ENCODE measurements around the gene CHM. TPM values are rescaled to one million over a fixed set of nuclear protein-coding genes. Genes with fewer than 3 reads are reported as not detected.

The CHM gene
- total and polyA plus RNA-seq, 5 donors from 2014 or later: 6.1 to 15.8 (median 7.2) TPM

DNA sequence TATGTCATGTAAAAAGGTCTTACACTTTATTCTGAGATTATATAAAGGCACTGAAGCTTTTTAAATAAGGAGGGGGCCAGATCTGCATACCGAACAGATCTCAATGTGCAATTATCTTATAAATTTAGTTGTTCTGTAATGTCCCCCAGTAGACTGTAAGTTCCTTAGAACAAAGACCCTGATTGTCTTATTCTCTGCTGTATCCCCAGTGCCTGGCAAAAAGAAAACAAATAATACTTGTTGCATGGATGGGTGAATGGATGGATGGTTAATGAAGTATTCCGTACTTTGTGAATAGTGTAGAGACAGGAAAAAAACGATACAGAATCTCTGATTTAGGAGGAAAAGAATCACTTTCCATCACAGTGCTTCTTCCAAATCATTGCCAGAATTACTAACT, 141.5 kb downstream of the CHM start:
- Mint-ChIP-seq H3K9me3 (no peaks in the 10 kb centered on the region), H3K36me3 (no peaks in the 10 kb centered on the region), H3K4me1 (peaks cover 0 to 6% (median 0%) of the 10 kb centered on the region in 4 donors), H3K27me3 (no peaks in the 10 kb centered on the region), H3K4me3 (no peak overlapping the region), H3K27ac (peak overlapping the region in 1 of 3 donors; percentile 21)
- no peak for ATAC-seq (ENCODE audit: low read depth in 2 of 2)
- H3K9me3 ChIP-seq (ENCODE audit: control insufficient read depth in 2 of 2, low read length in 2 of 2): no peaks in the 10 kb centered on the region
- H3K27ac ChIP-seq (ENCODE audit: insufficient read depth, low read length, poor library complexity, severe bottlenecking): no peak overlapping the region
- no peak overlapping the region for H3K4me3 ChIP-seq (ENCODE audit: low read depth, low read length)
- no peaks in the 10 kb centered on the region for H3K27me3 ChIP-seq (ENCODE audit: control insufficient read depth, insufficient read depth, low read length)
- H3K4me1 ChIP-seq (ENCODE audit: control insufficient read depth, insufficient read depth, low read length, poor library complexity, severe bottlenecking): no peaks in the 10 kb centered on the region
- no peak for DNase-seq
- H3K36me3 ChIP-seq (ENCODE audit: control insufficient read depth, insufficient read depth, low read length): peaks cover 6% of the 10 kb centered on the region

DNA sequence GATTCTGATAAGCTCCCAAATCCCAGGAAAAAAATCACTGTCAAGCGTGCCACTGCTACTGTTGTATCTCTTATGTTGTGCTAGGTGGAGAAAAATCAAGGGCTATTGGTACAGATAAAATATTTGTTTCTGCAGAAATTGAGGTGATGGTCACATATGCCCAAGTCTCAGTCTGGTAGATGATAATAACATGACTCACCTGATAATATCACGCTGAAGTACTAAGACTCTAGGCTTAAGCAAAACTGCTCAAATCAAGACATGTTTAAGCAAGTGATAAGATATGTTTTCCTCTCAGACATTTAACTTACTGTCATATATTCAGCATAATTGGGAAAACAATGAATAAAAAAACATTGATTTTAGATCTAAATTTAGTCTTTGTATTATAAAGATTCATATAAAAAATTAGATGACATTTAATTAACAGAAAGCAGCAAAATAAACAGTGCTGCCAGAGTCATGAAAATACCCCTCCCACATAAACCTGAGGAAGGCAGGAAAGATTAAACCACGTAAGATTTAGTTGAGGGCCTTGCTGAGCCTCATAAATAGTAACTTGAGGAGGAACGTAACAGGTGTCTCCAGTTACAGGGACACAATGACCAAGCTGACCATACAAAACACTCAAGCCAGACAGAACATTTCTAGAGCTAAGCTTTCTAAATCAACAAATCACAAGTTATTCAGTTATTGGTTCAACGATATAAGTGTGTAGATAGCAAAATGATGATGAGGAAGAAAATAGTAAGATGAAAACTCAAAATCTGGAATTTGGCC, 143.5 kb downstream of the CHM start:
- DNase-seq: no peak
- Histone ChIP-seq H3K27me3 (ENCODE audit: control insufficient read depth, insufficient read depth, low read length) (no peaks in the 10 kb centered on the region), H3K27ac (ENCODE audit: insufficient read depth, low read length, poor library complexity, severe bottlenecking) (no peak overlapping the region), H3K36me3 (ENCODE audit: control insufficient read depth, insufficient read depth, low read length) (no peaks in the 10 kb centered on the region), H3K9me3 (ENCODE audit: control insufficient read depth in 2 of 2, low read length in 2 of 2) (no peaks in the 10 kb centered on the region), H3K4me3 (ENCODE audit: low read depth, low read length) (no peak overlapping the region), H3K4me1 (ENCODE audit: control insufficient read depth, insufficient read depth, low read length, poor library complexity, severe bottlenecking) (no peaks in the 10 kb centered on the region)
- H3K36me3 Mint-ChIP-seq: no peaks in the 10 kb centered on the region
- no peak overlapping the region for H3K4me3 Mint-ChIP-seq
- H3K9me3 Mint-ChIP-seq: no peaks in the 10 kb centered on the region
- ATAC-seq (ENCODE audit: low read depth in 2 of 2): no peak
- peaks cover 0 to 6% (median 0%) of the 10 kb centered on the region in 4 donors for H3K4me1 Mint-ChIP-seq
- no peaks in the 10 kb centered on the region for H3K27me3 Mint-ChIP-seq
- no peak overlapping the region for H3K27ac Mint-ChIP-seq

DNA sequence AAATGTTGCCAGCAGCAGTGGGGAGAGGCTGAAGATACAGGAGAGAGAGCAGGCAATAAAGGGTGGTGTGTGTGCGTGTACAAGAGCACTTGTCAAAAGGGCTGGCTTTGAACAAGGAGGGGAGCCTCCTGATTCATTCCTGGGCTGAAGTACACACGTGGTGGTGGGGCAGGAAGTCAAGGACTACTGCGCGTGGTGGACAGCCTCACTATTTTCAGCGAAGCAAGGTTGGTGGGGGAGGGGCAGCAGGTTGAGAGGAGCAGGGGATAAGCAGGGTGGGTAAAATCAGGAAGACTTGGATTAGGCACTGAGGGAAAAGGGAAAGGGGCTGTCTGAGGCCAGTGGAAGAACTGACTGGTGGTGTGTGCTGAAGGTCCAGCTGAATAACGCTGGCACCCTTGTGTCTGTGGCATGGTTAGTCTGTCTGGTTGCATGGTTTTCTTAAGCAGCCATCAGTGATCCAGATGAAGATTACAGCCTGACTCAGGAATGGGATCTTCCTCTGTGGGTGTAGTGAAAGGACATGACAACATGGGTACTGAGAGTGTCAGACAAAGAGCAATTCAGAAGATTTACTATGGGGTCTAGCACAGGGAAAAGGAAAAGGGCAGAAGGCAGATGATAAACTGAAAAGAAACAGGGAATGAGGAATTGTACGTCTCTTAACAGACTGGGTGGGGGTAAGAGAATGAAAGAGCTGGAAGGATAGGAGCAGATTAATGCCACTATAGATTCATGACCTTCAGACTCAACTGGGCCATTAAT, 149.8 kb downstream of the CHM start:
- no peak overlapping the region for H3K4me3 Mint-ChIP-seq
- H3K4me3 ChIP-seq (ENCODE audit: low read depth, low read length): no peak overlapping the region
- no peaks in the 10 kb centered on the region for H3K9me3 ChIP-seq (ENCODE audit: control insufficient read depth in 2 of 2, low read length in 2 of 2)
- peaks cover 0 to 4% (median 0%) of the 10 kb centered on the region in 7 donors for H3K9me3 Mint-ChIP-seq
- H3K4me1 Mint-ChIP-seq: peaks cover 0 to 3% (median 0%) of the 10 kb centered on the region in 4 donors
- no peak overlapping the region for H3K27ac ChIP-seq (ENCODE audit: insufficient read depth, low read length, poor library complexity, severe bottlenecking)
- no peaks in the 10 kb centered on the region for H3K4me1 ChIP-seq (ENCODE audit: control insufficient read depth, insufficient read depth, low read length, poor library complexity, severe bottlenecking)
- H3K36me3 Mint-ChIP-seq: peaks cover 16% of the 10 kb centered on the region
- H3K27me3 ChIP-seq (ENCODE audit: control insufficient read depth, insufficient read depth, low read length): no peaks in the 10 kb centered on the region
- peak overlapping the region in 2 of 3 donors; percentile 24 to 42 for H3K27ac Mint-ChIP-seq
- no peak for DNase-seq
- H3K27me3 Mint-ChIP-seq: no peaks in the 10 kb centered on the region
- no peak for ATAC-seq (ENCODE audit: low read depth in 2 of 2)
- peaks cover 3% of the 10 kb centered on the region for H3K36me3 ChIP-seq (ENCODE audit: control insufficient read depth, insufficient read depth, low read length)

DNA sequence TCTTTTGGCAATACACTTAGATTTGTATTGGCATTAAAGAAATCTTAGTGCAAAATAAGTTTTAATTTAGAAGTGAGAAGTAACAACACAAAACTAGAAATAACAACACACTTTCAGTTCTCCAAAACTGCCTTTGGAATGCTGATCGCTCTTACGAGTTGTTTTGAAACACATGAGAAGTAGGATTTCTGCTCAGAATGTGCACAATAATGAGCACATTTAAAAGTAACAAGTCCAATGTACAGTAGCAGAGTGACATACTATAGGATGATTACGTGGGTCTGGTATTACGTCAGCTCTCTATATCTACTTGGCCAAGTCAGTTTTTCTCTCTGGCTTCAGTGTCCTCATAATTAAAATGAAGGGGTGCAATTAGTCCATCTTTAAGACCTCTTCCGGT, 164.8 kb downstream of the CHM start:
- H3K27ac Mint-ChIP-seq: no peak overlapping the region
- Histone ChIP-seq H3K27me3 (ENCODE audit: control insufficient read depth, insufficient read depth, low read length) (no peaks in the 10 kb centered on the region), H3K36me3 (ENCODE audit: control insufficient read depth, insufficient read depth, low read length) (peaks cover 5% of the 10 kb centered on the region), H3K4me1 (ENCODE audit: control insufficient read depth, insufficient read depth, low read length, poor library complexity, severe bottlenecking) (no peaks in the 10 kb centered on the region), H3K27ac (ENCODE audit: insufficient read depth, low read length, poor library complexity, severe bottlenecking) (no peak overlapping the region), H3K9me3 (ENCODE audit: control insufficient read depth in 2 of 2, low read length in 2 of 2) (no peaks in the 10 kb centered on the region), H3K4me3 (ENCODE audit: low read depth, low read length) (no peak overlapping the region)
- H3K9me3 Mint-ChIP-seq: peaks cover 0 to 2% (median 0%) of the 10 kb centered on the region in 7 donors
- DNase-seq (no peak), ATAC-seq (ENCODE audit: low read depth in 2 of 2) (no peak)
- no peaks in the 10 kb centered on the region for H3K4me1 Mint-ChIP-seq
- no peak overlapping the region for H3K4me3 Mint-ChIP-seq
- no peaks in the 10 kb centered on the region for H3K27me3 Mint-ChIP-seq
- H3K36me3 Mint-ChIP-seq: peaks cover 5% of the 10 kb centered on the region

DNA sequence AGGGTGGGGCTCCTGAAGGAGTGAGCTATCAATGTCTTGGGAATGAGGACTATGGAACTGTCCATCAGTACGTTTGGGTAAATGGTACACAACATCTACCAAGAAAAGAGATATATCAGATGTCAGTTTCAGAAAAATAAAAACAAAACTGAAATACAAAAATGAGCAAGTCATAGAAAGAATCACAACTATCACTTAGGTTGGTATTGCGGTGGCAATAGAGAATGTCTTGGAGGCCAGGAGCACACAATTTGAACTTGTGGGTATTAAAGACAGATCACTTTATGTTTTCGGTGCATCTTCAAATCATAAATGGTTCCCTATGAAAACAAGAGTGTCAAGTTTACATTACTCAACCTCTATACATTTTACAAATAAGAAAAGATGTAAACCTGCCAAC, 176.8 kb downstream of the CHM start:
- H3K27ac Mint-ChIP-seq: no peak overlapping the region

DNA sequence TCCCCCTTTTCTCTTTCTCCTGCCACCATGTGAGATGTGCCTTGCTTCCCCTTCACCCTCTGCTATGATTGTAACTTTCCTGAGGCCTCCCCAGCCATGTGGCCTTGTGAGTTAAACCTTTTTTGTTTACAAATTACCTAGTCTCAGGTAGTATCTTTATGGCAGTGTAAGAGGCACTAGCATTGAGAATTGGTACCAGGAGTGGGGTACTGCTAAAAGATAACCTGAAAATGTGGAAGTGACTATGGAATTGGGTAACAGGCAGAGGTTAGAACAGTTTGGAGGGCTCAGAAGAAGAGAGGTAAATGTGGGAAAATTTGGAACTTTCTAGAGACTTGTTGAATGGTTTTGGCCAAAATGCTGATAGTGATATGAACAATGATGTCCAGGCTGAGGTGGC, 182.0 kb downstream of the CHM start:
- no peak overlapping the region for H3K4me3 Mint-ChIP-seq
- Histone ChIP-seq H3K27me3 (ENCODE audit: control insufficient read depth, insufficient read depth, low read length) (no peaks in the 10 kb centered on the region), H3K4me3 (ENCODE audit: low read depth, low read length) (no peak overlapping the region), H3K27ac (ENCODE audit: insufficient read depth, low read length, poor library complexity, severe bottlenecking) (no peak overlapping the region), H3K4me1 (ENCODE audit: control insufficient read depth, insufficient read depth, low read length, poor library complexity, severe bottlenecking) (no peaks in the 10 kb centered on the region), H3K36me3 (ENCODE audit: control insufficient read depth, insufficient read depth, low read length) (peaks cover 19% of the 10 kb centered on the region), H3K9me3 (ENCODE audit: control insufficient read depth in 2 of 2, low read length in 2 of 2) (no peaks in the 10 kb centered on the region)
- H3K4me1 Mint-ChIP-seq: no peaks in the 10 kb centered on the region
- H3K27ac Mint-ChIP-seq: no peak overlapping the region
- DNase-seq (no peak), ATAC-seq (ENCODE audit: low read depth in 2 of 2) (no peak)
- no peaks in the 10 kb centered on the region for H3K27me3 Mint-ChIP-seq
- peaks cover 53% of the 10 kb centered on the region for H3K36me3 Mint-ChIP-seq
- H3K9me3 Mint-ChIP-seq: peaks cover 0 to 8% (median 0%) of the 10 kb centered on the region in 7 donors

More for the DNA sequence above, 176.8 kb downstream of the CHM start:
- H3K9me3 ChIP-seq (ENCODE audit: control insufficient read depth in 2 of 2, low read length in 2 of 2): no peaks in the 10 kb centered on the region
- H3K27me3 Mint-ChIP-seq: no peaks in the 10 kb centered on the region
- H3K4me1 ChIP-seq (ENCODE audit: control insufficient read depth, insufficient read depth, low read length, poor library complexity, severe bottlenecking): no peaks in the 10 kb centered on the region
- DNase-seq: no peak
- H3K36me3 ChIP-seq (ENCODE audit: control insufficient read depth, insufficient read depth, low read length): peaks cover 10% of the 10 kb centered on the region
- H3K27ac ChIP-seq (ENCODE audit: insufficient read depth, low read length, poor library complexity, severe bottlenecking): no peak overlapping the region
- H3K27me3 ChIP-seq (ENCODE audit: control insufficient read depth, insufficient read depth, low read length): no peaks in the 10 kb centered on the region
- ATAC-seq (ENCODE audit: low read depth in 2 of 2): no peak
- H3K4me1 Mint-ChIP-seq: no peaks in the 10 kb centered on the region
- H3K4me3 ChIP-seq (ENCODE audit: low read depth, low read length): no peak overlapping the region
- H3K9me3 Mint-ChIP-seq: peaks cover 0 to 4% (median 2%) of the 10 kb centered on the region in 7 donors
- H3K4me3 Mint-ChIP-seq: no peak overlapping the region
- H3K36me3 Mint-ChIP-seq: peaks cover 38% of the 10 kb centered on the region

DNA sequence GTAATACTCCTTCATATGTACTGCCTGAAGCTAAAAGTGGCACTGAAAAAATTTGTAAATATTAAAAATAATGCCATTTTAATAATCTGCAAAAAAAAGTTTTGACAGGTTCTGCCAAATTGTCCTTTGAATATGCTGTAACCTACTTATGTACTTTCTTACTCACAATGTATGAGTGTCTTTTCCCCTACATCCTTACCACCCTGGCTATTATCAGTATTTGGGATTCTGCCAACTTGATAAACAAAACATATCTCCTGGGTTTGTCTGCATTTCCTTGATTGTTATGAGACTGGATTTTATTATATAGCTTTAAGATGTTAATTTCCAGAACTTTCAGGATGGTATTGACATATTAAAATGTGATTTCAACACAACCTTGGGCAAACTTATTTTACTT, 187.9 kb downstream of the CHM start:
- Histone ChIP-seq H3K4me3 (ENCODE audit: low read depth, low read length) (no peak overlapping the region), H3K27ac (ENCODE audit: insufficient read depth, low read length, poor library complexity, severe bottlenecking) (no peak overlapping the region), H3K27me3 (ENCODE audit: control insufficient read depth, insufficient read depth, low read length) (no peaks in the 10 kb centered on the region), H3K4me1 (ENCODE audit: control insufficient read depth, insufficient read depth, low read length, poor library complexity, severe bottlenecking) (no peaks in the 10 kb centered on the region), H3K9me3 (ENCODE audit: control insufficient read depth in 2 of 2, low read length in 2 of 2) (no peaks in the 10 kb centered on the region), H3K36me3 (ENCODE audit: control insufficient read depth, insufficient read depth, low read length) (peaks cover 2% of the 10 kb centered on the region)
- ATAC-seq (ENCODE audit: low read depth in 2 of 2) (no peak), DNase-seq (no peak)
- H3K4me3 Mint-ChIP-seq: no peak overlapping the region
- H3K27ac Mint-ChIP-seq: no peak overlapping the region
- H3K27me3 Mint-ChIP-seq: no peaks in the 10 kb centered on the region
- no peaks in the 10 kb centered on the region for H3K9me3 Mint-ChIP-seq
- no peaks in the 10 kb centered on the region for H3K4me1 Mint-ChIP-seq
- peaks cover 10% of the 10 kb centered on the region for H3K36me3 Mint-ChIP-seq

Data from CD4-positive, CD25-positive, alpha-beta regulatory T cell (primary cell).